Upper lobe of left lung (tissue), 4 donors: ENCODE measurements around the gene ENPP3.

Experiments used
- CTCF ChIP-seq, 6 experiments: fragments of 450-650 bp in 4 of 6; fragments of 200-600 bp in 2 of 6; sonication (generic) in 2 of 6; IDR thresholded peaks; one replicate each; pipeline ENCODE4 v1.5.1; 2016 to 2019; ENCODE audit warnings: antibody characterized with exemption in 6 of 6
- EP300 ChIP-seq, 4 donors: sonication (generic); formaldehyde crosslinking; IDR thresholded peaks; one replicate each; pipeline ENCODE4 v1.5.1; 2017; ENCODE audit warnings: antibody characterized with exemption in 4 of 4, control low read depth in 2 of 4
- POLR2A ChIP-seq, 4 donors: fragments of 450-650 bp; IDR thresholded peaks; one replicate each; pipeline ENCODE4 v1.5.1; 2016 to 2017; ENCODE audit warnings: antibody characterized with exemption in 4 of 4, mild to moderate bottlenecking in 2 of 4
- POLR2AphosphoS5 ChIP-seq, 2 donors: sonication (generic); formaldehyde crosslinking; IDR thresholded peaks; one replicate each; pipeline ENCODE4 v1.5.1; 2017; ENCODE audit warnings: antibody characterized with exemption in 2 of 2

GRCh38 chr6:131769385-131770141, 132.5 kb downstream of the ENPP3 start:
- TF ChIP-seq EP300 (IDR thresholded peaks at IDR 0.05) (no peak), CTCF (IDR thresholded peaks at IDR 0.05) (no peak), POLR2AphosphoS5 (IDR thresholded peaks at IDR 0.05) (no peak), POLR2A (IDR thresholded peaks at IDR 0.05) (no peak)
